GM23338 (cell line): ENCODE data around the gene RAD51B.

Source experiments
- CREB1 ChIP-seq: fragments of 250-450 bp; sonication (Bioruptor Pico); IDR thresholded peaks from 2 replicates; pipeline ENCODE4 v1.5.0; 2020; ENCODE audit warnings: low read depth, mild to moderate bottlenecking, moderate library complexity
- EZH2 ChIP-seq: fragments of 200-600 bp; sonication (generic); IDR thresholded peaks from one replicate; pipeline ENCODE4 v1.8.0; 2017; ENCODE audit warnings: antibody characterized with exemption, mild to moderate bottlenecking, low read depth; ENCODE audit not compliant: unreplicated experiment
- EZH2phosphoT487 ChIP-seq: fragments of 200-600 bp; sonication (generic); IDR thresholded peaks from one replicate; pipeline ENCODE4 v1.8.1; 2018; ENCODE audit warnings: antibody characterized with exemption; ENCODE audit not compliant: unreplicated experiment
- NANOG ChIP-seq: IDR thresholded peaks from 2 replicates; pipeline ENCODE4 v1.6.1; 2016; ENCODE audit warnings: antibody characterized with exemption, borderline replicate concordance
- POLR2AphosphoS5 ChIP-seq: IDR thresholded peaks from 2 replicates; pipeline ENCODE4 v1.6.1; 2016; ENCODE audit warnings: antibody characterized with exemption, low read depth
- STAT1 ChIP-seq: IDR thresholded peaks from one replicate; pipeline ENCODE4 v1.6.1; 2016; ENCODE audit warnings: antibody characterized with exemption; ENCODE audit not compliant: unreplicated experiment
- ZNF114 ChIP-seq: fragments of 250-450 bp; sonication (Bioruptor Pico); IDR thresholded peaks from 2 replicates; pipeline ENCODE4 v1.5.0; 2020; ENCODE audit warnings: mild to moderate bottlenecking, moderate library complexity
- ZNF331 ChIP-seq: fragments of 250-450 bp; sonication (Bioruptor Pico); IDR thresholded peaks from 2 replicates; pipeline ENCODE4 v1.5.0; 2020; ENCODE audit warnings: low read depth, mild to moderate bottlenecking, moderate library complexity
- TF ChIP-seq, protein P1 (sequence below), 2 experiments: fragments of 200-600 bp in 1 of 2; sonication (generic) in 1 of 2; conservative IDR thresholded peaks; 2 replicates each; pipeline versions ENCODE4 v1.5.1 to v1.6.1; 2016 to 2017; ENCODE audit warnings: antibody characterized with exemption in 2 of 2, low read depth in 2 of 2, mild to moderate bottlenecking in 2 of 2, moderate library complexity in 1 of 2
- TF ChIP-seq, protein P2 (sequence below): IDR thresholded peaks from one replicate; pipeline ENCODE4 v1.6.1; 2018; ENCODE audit warnings: antibody characterized with exemption; ENCODE audit not compliant: unreplicated experiment
- TF ChIP-seq, protein P3 (sequence below): IDR thresholded peaks from 2 replicates; pipeline ENCODE4 v1.6.1; 2016; ENCODE audit warnings: antibody characterized with exemption
- TF ChIP-seq, protein P4 (sequence below): fragments of 250-450 bp; sonication (Bioruptor Pico); IDR thresholded peaks from 2 replicates; pipeline ENCODE4 v1.5.0; 2020; ENCODE audit warnings: mild to moderate bottlenecking, moderate library complexity

DNA sequence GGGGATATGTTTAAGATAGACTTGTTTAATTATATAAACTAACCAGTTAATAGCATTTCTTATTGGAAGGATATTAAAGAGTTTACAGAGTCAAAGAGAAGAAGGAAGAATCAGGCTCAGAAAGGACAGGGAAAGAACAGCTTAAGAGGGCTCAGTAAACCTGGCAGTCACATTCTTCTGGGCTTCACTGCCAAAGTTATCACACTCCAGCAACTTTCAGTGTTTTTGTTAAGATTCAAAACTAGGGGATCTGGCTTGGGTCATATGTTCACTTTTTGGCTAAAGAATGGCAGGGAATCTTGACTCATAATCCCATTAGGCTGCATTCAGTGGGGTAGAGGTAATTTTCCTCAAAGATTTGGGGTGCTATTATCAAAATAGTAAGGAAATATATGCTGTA lies 312.3 kb downstream of the RAD51B start:
- TF ChIP-seq EZH2phosphoT487: no peak
- TF ChIP-seq, protein P1, sequence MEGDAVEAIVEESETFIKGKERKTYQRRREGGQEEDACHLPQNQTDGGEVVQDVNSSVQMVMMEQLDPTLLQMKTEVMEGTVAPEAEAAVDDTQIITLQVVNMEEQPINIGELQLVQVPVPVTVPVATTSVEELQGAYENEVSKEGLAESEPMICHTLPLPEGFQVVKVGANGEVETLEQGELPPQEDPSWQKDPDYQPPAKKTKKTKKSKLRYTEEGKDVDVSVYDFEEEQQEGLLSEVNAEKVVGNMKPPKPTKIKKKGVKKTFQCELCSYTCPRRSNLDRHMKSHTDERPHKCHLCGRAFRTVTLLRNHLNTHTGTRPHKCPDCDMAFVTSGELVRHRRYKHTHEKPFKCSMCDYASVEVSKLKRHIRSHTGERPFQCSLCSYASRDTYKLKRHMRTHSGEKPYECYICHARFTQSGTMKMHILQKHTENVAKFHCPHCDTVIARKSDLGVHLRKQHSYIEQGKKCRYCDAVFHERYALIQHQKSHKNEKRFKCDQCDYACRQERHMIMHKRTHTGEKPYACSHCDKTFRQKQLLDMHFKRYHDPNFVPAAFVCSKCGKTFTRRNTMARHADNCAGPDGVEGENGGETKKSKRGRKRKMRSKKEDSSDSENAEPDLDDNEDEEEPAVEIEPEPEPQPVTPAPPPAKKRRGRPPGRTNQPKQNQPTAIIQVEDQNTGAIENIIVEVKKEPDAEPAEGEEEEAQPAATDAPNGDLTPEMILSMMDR (conservative IDR thresholded peaks at IDR 0.05; ENCODE audit: low read depth in 2 of 2): no peak
- no peak for TF ChIP-seq POLR2AphosphoS5
- no peak for TF ChIP-seq EZH2
- TF ChIP-seq, protein P2, sequence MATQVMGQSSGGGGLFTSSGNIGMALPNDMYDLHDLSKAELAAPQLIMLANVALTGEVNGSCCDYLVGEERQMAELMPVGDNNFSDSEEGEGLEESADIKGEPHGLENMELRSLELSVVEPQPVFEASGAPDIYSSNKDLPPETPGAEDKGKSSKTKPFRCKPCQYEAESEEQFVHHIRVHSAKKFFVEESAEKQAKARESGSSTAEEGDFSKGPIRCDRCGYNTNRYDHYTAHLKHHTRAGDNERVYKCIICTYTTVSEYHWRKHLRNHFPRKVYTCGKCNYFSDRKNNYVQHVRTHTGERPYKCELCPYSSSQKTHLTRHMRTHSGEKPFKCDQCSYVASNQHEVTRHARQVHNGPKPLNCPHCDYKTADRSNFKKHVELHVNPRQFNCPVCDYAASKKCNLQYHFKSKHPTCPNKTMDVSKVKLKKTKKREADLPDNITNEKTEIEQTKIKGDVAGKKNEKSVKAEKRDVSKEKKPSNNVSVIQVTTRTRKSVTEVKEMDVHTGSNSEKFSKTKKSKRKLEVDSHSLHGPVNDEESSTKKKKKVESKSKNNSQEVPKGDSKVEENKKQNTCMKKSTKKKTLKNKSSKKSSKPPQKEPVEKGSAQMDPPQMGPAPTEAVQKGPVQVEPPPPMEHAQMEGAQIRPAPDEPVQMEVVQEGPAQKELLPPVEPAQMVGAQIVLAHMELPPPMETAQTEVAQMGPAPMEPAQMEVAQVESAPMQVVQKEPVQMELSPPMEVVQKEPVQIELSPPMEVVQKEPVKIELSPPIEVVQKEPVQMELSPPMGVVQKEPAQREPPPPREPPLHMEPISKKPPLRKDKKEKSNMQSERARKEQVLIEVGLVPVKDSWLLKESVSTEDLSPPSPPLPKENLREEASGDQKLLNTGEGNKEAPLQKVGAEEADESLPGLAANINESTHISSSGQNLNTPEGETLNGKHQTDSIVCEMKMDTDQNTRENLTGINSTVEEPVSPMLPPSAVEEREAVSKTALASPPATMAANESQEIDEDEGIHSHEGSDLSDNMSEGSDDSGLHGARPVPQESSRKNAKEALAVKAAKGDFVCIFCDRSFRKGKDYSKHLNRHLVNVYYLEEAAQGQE: no peak
- no peak for TF ChIP-seq ZNF114 (CRISPR knock-in tag)
- no peak for TF ChIP-seq STAT1
- TF ChIP-seq, protein P3, sequence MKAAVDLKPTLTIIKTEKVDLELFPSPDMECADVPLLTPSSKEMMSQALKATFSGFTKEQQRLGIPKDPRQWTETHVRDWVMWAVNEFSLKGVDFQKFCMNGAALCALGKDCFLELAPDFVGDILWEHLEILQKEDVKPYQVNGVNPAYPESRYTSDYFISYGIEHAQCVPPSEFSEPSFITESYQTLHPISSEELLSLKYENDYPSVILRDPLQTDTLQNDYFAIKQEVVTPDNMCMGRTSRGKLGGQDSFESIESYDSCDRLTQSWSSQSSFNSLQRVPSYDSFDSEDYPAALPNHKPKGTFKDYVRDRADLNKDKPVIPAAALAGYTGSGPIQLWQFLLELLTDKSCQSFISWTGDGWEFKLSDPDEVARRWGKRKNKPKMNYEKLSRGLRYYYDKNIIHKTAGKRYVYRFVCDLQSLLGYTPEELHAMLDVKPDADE: no peak
- TF ChIP-seq ZNF331 (CRISPR knock-in tag): no peak
- TF ChIP-seq CREB1 (CRISPR knock-in tag): no peak
- TF ChIP-seq, protein P4, sequence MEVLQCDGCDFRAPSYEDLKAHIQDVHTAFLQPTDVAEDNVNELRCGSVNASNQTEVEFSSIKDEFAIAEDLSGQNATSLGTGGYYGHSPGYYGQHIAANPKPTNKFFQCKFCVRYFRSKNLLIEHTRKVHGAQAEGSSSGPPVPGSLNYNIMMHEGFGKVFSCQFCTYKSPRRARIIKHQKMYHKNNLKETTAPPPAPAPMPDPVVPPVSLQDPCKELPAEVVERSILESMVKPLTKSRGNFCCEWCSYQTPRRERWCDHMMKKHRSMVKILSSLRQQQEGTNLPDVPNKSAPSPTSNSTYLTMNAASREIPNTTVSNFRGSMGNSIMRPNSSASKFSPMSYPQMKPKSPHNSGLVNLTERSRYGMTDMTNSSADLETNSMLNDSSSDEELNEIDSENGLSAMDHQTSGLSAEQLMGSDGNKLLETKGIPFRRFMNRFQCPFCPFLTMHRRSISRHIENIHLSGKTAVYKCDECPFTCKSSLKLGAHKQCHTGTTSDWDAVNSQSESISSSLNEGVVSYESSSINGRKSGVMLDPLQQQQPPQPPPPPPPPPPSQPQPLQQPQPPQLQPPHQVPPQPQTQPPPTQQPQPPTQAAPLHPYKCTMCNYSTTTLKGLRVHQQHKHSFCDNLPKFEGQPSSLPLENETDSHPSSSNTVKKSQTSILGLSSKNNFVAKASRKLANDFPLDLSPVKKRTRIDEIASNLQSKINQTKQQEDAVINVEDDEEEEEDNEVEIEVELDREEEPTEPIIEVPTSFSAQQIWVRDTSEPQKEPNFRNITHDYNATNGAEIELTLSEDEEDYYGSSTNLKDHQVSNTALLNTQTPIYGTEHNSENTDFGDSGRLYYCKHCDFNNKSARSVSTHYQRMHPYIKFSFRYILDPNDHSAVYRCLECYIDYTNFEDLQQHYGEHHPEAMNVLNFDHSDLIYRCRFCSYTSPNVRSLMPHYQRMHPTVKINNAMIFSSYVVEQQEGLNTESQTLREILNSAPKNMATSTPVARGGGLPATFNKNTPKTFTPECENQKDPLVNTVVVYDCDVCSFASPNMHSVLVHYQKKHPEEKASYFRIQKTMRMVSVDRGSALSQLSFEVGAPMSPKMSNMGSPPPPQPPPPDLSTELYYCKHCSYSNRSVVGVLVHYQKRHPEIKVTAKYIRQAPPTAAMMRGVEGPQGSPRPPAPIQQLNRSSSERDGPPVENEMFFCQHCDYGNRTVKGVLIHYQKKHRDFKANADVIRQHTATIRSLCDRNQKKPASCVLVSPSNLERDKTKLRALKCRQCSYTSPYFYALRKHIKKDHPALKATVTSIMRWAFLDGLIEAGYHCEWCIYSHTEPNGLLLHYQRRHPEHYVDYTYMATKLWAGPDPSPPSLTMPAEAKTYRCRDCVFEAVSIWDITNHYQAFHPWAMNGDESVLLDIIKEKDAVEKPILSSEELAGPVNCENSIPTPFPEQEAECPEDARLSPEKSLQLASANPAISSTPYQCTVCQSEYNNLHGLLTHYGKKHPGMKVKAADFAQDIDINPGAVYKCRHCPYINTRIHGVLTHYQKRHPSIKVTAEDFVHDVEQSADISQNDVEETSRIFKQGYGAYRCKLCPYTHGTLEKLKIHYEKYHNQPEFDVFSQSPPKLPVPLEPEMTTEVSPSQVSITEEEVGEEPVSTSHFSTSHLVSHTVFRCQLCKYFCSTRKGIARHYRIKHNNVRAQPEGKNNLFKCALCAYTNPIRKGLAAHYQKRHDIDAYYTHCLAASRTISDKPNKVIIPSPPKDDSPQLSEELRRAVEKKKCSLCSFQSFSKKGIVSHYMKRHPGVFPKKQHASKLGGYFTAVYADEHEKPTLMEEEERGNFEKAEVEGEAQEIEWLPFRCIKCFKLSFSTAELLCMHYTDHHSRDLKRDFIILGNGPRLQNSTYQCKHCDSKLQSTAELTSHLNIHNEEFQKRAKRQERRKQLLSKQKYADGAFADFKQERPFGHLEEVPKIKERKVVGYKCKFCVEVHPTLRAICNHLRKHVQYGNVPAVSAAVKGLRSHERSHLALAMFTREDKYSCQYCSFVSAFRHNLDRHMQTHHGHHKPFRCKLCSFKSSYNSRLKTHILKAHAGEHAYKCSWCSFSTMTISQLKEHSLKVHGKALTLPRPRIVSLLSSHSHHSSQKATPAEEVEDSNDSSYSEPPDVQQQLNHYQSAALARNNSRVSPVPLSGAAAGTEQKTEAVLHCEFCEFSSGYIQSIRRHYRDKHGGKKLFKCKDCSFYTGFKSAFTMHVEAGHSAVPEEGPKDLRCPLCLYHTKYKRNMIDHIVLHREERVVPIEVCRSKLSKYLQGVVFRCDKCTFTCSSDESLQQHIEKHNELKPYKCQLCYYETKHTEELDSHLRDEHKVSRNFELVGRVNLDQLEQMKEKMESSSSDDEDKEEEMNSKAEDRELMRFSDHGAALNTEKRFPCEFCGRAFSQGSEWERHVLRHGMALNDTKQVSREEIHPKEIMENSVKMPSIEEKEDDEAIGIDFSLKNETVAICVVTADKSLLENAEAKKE (CRISPR knock-in tag): no peak
- no peak for TF ChIP-seq NANOG
